ENCODE results near the gene ENTREP3.
"Not testable (repeated sequence)": the region's sequence is repeated elsewhere in the genome, so short reads cannot be mapped to it uniquely, and the experiment has no call there.

ENTREP3 gene, protein sequence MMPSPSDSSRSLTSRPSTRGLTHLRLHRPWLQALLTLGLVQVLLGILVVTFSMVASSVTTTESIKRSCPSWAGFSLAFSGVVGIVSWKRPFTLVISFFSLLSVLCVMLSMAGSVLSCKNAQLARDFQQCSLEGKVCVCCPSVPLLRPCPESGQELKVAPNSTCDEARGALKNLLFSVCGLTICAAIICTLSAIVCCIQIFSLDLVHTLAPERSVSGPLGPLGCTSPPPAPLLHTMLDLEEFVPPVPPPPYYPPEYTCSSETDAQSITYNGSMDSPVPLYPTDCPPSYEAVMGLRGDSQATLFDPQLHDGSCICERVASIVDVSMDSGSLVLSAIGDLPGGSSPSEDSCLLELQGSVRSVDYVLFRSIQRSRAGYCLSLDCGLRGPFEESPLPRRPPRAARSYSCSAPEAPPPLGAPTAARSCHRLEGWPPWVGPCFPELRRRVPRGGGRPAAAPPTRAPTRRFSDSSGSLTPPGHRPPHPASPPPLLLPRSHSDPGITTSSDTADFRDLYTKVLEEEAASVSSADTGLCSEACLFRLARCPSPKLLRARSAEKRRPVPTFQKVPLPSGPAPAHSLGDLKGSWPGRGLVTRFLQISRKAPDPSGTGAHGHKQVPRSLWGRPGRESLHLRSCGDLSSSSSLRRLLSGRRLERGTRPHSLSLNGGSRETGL

DNA sequence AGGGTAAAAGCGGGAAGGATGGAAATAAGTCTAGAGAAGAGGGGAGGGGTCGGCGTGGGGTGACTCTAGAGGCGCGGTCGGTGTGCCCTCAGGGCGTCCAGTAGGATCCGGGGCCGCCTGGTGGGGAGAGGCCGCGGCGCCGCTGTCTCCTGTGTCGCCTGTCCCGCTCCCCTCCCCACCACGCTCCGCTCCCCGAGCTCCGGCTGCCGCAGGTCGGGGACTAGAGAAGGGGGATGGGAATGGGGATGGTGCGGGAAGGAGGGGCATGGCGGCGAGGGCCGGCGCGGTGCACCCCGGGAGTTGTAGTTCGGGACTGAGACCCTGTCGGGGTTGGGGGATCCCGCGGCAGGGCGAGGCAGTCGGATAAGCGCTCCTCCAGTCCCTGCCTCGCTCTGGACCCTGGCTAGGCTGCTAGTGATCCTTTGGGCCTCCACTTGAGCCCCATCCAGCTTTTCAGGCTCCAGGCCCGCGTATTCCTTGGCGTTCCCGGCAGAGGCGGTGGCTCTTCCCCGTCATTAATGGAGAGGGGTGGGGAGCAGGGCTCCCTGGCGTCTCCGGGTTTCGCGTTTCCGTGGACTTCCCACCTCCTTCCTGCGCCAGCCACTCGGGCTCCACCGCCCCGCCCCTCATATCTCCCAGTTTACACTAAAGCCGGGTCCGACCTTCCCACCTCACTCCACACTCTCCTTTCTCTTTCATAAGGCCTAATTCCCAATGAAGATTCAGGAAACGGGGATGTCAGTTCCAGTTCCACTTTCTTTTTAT lies at the start of gene ENTREP3:
Gene ENTREP3 (minus strand): TSS at position 241 of the 765 bp plus-strand sequence. CDS start 606 bp downstream, outside the sequence.
- DNase-seq (ENCODE audit: low read depth): no peak

DNA sequence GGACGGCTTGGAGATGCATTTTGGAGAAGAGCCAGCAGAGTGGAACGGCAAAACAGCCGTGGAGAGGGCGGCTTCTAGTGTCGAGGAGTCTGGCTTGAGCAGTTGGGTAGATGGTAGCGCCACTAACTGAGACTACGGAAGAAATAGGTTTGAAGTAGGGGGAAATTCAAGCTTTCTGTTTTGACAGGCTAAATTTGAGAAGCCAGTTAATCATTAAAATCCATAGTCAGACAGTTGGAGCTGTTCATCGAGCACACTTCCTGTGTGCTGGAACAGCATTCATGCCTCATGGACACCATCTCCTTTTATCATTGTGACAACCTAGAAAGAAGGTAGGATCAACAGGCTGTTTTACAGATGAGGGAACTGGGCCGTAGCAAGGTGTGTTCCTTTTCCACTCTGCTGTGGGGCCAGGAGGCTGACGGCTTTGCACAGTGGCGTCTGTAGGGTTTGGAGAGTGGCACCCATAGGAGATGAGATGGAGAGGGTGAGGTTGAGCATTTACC lies 49.3 kb upstream of the ENTREP3 start:
- no peak for DNase-seq (ENCODE audit: low read depth)

DNA sequence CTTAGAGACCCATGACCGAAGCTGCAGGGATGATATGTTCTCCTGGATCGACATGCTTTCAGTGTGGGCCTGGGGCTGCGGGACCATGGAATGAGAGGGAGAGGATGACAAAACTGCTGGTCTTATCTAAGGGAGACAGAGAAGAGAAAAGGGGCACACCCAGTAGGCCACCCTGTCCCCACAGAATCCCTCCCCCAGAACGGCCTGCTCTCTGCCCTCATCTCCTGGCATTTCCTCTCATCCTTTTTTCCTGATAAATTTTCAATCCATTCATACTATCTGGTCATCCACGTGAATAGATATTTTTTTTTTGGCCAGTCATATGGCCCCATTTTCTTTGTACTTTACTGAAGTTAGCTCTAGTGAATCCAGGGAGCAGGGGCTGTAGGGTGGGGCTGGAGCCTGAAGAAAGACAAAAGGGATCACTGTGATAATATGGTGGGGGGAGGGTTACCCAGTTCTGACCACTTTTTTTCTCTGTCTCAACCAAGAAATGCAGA lies 46.1 kb upstream of the ENTREP3 start, which contains the start of gene PKLR:
Gene PKLR (minus strand): TSS at position 97 of the 500 bp plus-strand sequence. CDS start 43 bp downstream, at position 54.
- DNase-seq (ENCODE audit: low read depth): no peak

DNA sequence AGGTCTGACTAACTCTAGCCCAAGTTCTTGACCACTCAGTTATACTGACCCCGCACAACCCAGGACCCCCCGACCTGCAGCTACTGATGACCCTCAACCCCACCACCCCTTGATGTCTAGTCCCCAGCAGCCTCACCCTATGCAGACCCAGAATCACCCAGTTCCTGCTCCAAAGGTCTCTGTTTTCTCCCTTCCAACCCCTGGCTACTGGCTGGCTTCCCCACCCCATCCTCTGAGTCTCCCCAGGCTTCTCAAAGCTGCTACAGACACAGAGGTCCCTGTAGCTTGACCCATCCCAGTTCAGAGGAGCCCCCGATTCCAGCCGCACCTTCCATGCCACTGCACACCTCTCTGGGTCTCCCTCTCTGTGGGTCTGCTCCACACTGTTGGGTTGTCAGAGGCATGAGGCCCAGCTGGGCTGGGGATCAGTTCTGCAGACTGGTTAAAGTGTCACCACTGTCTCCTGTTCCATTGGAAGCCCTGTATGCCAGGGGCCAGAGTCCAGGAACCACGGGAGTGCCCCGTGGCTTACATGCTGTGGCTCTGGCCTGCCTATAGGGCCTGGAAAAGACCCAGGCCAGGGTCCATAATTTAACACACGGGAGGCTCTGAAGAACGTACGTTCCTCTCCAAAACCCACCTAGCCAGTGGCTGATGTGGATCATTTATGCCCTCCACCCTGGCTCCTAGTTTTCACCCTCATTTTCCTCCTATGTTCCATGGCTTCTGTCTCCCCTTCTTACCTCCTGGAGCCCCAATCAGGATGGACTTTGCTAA lies 45.5 kb upstream of the ENTREP3 start:
- no peak for DNase-seq (ENCODE audit: low read depth)

DNA sequence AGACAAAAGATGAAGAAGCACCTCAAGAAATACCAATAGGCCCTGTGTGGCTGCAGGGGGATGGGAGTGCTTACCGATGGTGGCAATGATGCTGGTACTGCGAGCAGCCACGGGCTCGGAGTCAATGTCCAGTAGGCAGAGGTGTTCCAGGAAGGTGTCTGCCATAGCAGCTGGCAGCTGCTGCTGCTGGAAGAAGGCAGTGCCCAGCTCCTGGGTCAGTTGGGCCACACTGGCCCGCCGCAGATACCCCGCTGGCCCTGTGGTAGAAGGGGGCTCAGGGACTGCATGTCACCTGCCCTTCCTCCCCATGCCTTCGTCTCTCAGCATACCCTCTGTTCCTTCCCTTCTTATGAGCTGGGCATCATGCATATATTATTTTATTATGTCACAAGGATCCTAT lies 44.7 kb upstream of the ENTREP3 start:
- no peak for DNase-seq (ENCODE audit: low read depth)

DNA sequence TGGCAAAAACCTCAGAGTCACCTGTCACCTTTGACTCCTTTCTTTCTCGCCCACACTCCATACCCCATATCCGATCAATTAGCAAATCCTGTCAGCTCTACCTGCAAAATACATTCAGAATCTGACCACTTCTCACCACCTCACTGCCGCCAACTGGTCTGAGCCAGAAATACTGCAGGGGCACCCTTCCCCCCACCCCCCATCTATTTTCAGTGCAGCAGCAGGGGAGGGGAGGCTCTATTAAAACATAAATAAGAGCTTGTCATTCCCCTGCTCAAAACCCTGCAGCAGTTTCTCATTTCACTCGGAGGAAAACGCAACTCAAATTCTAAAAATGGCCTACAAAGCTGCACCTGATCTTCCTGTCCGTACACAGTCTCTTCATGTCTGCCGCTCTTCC lies 42.1 kb upstream of the ENTREP3 start:
- no peak for DNase-seq (ENCODE audit: low read depth)

DNA sequence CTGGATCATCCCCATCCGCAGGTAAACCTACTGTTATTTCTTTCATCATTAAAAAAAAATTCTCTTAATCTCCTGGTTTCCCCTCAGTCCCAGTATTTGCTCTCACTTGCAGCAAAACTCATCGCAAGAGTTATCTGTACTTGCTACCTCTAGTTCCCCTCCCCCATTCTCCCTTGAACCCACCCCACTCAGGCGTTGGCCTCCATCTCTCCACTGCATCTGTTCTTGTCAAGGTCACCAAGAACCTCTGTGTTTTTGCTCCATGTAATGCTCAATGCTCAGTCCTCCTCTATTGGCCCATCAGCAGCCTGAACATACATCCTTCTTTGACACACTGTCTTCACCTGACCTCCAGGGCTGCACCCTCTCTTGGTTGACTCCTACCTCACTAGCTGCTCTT lies 41.4 kb upstream of the ENTREP3 start:
- no peak for DNase-seq (ENCODE audit: low read depth)

DNA sequence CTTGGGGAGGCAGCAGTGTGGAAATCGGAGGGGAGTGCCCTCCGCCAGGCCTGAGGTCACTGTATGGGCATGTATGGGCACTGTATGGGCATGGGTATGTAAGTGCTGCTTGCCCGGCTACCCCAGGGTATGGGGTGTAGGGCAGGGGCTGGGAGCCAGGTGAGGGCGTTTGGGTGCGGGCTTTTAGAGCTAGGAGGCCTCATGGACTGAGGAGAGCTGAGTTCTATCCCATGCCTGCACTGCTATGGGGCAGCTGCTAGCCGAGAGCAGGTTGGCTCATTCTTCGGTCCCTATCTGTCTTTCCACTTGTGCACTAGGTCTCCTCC lies 40.6 kb upstream of the ENTREP3 start:
- DNase-seq (ENCODE audit: low read depth): no peak

DNA sequence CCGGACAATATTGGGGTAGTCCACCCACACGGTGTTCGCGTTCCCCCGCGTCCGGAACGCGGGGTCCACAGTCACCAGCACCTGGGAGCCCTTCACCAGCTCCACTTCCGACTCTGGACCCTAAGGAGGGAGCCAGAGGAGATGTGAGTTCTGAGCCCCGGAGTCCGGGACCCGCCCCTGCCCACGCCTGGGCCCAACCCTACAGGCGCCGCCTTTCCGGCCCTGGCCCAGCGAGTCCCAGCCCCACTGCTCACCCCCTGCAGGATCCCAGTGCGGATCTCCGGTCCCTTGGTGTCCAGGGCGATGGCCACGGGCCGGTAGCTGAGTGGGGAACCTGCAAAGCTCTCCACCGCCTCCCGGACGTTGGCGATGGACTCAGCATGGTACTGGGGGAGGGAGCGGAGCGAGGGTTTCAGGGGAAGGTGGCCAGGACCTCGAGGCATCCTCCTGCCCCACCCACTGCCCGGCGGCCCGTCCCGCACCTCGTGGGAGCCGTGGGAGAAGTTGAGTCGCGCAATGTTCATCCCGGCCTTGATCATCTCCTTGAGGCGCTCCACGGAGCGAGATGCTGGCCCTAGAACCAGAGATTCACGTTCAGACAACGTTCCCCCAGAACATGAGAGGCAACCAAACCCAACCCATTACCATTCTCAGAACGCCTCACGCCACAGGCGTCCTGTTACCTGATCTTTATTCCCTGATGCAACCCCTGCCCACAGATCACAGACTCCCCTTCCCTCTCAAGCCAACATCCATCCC lies 40.1 kb upstream of the ENTREP3 start:
- no peak for DNase-seq (ENCODE audit: low read depth)

DNA sequence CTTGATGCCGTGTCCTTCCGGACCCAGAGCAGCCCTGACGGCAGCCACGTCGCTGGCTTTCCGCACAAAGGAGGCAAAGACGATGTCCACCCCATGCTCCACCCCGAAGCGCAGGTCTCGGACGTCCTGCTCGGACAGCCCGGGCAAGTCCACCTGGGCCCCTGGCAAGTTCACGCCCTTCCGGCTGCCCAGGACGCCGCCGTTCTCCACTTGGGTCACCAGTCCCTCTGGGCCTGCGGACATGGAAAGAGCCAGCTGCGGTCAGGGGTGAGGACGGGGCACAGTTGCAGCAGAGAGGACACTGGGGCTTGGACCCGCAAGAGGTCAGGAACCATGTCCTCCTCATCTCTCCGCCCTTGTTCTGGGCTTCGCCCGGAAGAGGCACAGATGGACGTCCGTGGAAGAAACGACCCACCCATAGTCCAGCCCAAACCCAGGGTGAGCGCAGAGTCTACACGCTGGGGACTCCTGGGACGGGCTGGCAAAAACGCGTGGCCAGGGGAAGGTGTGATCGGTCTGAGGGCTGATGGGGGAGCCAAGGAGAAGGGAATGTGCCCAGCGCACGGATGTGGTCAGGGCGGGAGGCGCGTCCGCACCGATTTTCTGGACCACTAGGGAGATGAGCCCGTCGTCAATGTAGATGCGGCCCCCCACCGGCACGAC lies 39.4 kb upstream of the ENTREP3 start:
- no peak for DNase-seq (ENCODE audit: low read depth)

DNA sequence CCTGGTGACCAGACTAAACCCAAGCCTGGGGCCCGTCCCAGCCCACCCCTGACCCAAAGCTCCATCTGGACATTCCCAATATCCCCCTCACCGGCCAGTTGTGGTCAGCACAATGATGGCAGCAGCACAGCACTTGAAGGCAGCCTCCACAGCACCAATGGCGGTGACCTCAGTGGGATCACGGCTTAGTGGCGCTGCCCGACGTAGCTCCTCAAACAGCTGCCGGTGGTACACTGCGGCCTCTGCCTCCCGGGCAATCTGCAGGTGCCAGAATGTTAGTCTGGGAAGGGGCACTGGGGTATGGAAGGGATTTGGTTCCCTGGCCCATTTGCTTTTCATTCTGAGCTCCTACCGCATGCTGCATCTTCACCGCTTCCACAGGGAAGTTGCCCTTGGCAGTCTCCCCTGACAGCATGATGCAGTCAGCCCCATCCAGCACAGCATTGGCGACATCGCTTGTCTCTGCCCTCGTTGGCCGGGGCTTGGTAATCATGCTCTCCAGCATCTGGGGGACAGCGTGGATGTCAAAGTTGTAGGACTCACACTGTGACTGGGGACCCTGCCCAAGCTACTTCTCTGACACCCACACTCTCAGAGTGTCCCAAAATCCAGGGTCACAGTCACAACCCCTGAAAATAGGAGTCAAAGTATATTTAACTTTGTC lies 37.9 kb upstream of the ENTREP3 start:
- DNase-seq (ENCODE audit: low read depth): no peak

DNA sequence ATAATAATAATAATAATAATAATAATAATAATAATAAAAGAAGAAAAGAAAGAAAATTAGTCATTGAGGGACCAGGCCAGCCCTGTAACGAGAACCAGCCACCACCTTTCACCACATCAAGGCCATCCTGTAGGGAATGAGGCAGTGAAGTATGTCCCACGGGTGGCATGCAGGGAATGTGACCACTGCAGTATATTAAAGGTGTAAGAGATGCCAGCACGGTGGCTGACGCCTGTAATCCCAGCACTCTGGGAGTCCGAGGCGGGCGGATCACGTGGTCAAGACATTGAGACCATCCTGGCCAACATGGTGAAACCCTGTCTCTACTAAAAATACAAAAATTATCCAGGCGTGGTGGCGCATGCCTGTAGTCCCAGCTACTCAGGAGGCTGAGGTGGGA lies 35.7 kb upstream of the ENTREP3 start:
- DNase-seq (ENCODE audit: low read depth): not testable (repeated sequence)

DNA sequence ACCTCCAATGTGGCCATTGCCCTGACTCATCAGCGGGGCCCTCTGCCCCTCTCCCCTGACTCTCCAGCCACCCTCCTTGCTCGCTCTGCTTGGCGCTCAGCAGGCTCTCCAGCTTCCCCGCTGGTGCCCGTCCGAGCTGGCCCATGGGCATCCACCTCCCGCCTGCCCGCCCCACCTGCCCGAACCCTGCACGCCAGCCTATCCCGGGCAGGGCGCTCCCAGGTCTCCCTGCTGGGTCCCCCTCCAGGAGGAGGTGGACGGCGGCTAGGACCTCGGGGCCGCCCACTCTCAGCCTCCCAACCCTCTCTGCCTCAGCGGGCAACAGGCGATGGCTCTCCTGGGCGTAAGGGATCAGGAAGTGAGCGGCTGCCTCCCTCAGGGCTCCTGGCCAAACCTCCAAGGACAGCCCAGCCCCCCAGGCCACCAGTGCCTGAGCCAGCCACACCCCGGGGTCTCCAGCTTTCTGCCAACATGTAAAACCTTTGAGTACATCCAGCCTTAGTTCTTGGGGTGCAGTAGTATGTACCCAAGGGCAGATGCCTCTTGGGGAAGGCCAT lies 32.8 kb upstream of the ENTREP3 start:
- no peak for DNase-seq (ENCODE audit: low read depth)

DNA sequence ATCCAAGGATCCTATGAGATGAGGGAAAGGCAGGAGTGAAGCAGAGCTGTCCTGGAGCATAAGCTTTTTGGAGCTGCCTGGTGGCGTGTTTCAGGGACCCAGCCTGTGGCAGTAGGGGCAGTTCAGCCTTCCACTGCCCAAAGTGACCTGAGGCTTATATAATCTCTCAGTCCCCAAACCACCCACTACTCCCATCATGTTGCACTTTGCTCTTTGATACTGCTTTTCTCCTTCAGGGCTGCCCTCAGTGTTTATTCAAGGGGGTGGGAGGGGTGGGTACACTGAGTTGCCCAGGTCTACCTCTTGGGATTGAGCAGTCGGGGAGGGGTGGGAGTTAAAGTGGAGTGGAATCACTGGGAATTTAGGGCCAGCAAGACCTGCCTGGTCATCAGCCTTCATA lies 31.3 kb upstream of the ENTREP3 start:
- no peak for DNase-seq (ENCODE audit: low read depth)

DNA sequence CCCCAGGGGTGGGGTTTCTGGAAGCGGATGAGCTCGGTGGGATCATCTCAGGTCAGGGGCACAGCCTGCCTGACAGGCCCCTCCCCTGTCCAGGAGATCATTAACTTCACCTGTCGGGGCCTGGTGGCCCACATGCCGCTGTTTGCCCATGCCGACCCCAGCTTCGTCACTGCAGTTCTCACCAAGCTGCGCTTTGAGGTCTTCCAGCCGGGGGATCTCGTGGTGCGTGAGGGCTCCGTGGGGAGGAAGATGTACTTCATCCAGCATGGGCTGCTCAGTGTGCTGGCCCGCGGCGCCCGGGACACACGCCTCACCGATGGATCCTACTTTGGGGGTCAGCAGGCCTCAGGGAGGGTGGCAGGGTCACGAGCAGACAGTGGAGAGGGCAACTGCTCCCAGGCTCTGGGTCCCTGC lies 30.4 kb upstream of the ENTREP3 start:
- no peak for DNase-seq (ENCODE audit: low read depth)

DNA sequence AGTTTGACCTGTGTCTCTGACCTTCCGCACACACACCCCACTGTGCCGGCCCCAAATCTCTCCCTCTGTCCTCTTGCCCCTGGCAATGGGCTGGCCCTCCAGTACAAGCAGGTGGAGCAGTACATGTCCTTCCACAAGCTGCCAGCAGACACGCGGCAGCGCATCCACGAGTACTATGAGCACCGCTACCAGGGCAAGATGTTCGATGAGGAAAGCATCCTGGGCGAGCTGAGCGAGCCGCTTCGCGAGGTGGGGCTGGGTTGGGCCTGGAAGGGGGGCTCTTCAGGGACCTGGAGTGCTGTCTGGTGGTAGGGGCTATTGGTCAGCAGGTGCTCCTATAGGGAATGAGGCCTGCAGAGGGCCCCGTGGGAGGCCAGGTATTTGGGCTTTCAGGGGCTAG lies 29.8 kb upstream of the ENTREP3 start:
- DNase-seq (ENCODE audit: low read depth): no peak

DNA sequence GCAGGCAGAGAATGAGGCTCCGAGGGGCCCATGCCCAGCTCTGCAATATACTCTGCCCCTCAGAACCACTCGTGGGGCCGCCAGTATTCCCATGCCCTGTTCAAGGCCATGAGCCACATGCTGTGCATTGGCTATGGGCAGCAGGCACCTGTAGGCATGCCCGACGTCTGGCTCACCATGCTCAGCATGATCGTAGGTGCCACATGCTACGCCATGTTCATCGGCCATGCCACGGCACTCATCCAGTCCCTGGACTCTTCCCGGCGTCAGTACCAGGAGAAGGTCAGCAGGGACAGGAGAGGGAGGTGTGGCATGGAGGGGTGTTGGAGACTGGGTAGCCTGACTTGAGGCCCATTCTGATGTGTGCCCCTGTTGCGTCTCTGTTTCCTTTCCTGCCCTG lies 29.2 kb upstream of the ENTREP3 start:
- no peak for DNase-seq (ENCODE audit: low read depth)

DNA sequence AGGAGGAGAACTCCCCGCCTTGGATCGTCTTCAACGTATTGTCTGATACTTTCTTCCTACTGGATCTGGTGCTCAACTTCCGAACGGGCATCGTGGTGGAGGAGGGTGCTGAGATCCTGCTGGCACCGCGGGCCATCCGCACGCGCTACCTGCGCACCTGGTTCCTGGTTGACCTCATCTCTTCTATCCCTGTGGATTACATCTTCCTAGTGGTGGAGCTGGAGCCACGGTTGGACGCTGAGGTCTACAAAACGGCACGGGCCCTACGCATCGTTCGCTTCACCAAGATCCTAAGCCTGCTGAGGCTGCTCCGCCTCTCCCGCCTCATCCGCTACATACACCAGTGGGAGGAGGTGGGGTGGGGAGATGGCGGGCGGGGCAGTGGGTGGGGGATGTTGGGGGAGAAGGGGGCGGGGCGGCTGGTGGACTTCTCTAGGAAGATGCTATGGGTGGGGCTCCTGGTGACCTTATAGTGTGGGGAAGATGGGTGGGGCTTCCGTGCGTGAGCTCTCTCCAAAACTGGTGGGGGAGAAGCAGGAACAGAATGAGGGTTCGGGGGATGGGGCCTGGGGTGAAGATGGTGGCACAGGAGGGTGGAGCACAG lies 27.3 kb upstream of the ENTREP3 start:
- DNase-seq (ENCODE audit: low read depth): no peak

DNA sequence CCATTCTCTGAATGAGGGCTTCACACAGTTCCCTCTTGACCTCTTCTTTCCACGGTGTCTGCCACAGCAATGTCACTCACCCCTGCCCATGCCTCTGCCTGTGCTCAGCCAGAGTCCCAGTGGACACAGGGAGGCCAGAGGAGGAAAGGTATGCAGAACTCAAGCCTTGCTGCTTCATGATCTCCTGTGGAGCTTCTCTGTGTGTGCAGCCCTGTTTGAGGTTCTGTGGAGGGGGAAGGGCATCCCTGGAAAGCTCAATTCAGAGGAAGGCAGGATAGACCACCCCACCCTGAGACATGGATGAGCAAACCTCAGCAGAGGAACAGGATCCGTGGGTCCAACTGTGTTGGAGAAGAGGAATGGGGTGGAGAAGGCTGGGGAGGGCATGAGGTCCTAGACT lies 24.0 kb upstream of the ENTREP3 start:
- no peak for DNase-seq (ENCODE audit: low read depth)

All from HS-27A (cell line).